HepG2 (cell line): Measurements from ENCODE around the gene TM4SF1.

Source experiments
- ARNTL ChIP-seq: sonication (generic); formaldehyde crosslinking; IDR thresholded peaks from 2 replicates; pipeline ENCODE4 v1.4.0; 2020; ENCODE audit warnings: mild to moderate bottlenecking, missing genetic modification reagents
- ATF1 ChIP-seq: IDR thresholded peaks from 2 replicates; pipeline ENCODE4 v1.6.1; 2016; ENCODE audit warnings: mild to moderate bottlenecking, control low read depth
- BRCA1 ChIP-seq: sonication (generic); formaldehyde crosslinking; IDR thresholded peaks from 2 replicates; pipeline ENCODE4 v1.4.0; 2020; ENCODE audit warnings: missing genetic modification reagents
- EZH2 ChIP-seq: conservative IDR thresholded peaks from 2 replicates; pipeline ENCODE4 v1.6.1; 2012; ENCODE audit warnings: mild to moderate bottlenecking, low read depth, low read length, moderate library complexity
- RFX5 ChIP-seq: IDR thresholded peaks from 2 replicates; pipeline ENCODE4 v1.6.1; 2011; ENCODE audit warnings: low read depth, low read length, improper control_type of control experiment
- RXRA ChIP-seq: sonication (generic); formaldehyde crosslinking; IDR thresholded peaks from 2 replicates; pipeline ENCODE4 v1.5.1; 2020; ENCODE audit warnings: missing genetic modification reagents
- ZNF143 ChIP-seq: sonication (generic); formaldehyde crosslinking; IDR thresholded peaks from 2 replicates; pipeline ENCODE4 v1.4.0; 2020; ENCODE audit warnings: missing genetic modification reagents
- ZNF335 ChIP-seq: sonication (generic); formaldehyde crosslinking; IDR thresholded peaks from 2 replicates; pipeline ENCODE4 v1.4.0; 2020; ENCODE audit warnings: missing genetic modification reagents
- ZNF83 ChIP-seq: sonication (generic); formaldehyde crosslinking; IDR thresholded peaks from 2 replicates; pipeline ENCODE4 v1.4.0; 2020; ENCODE audit warnings: missing genetic modification reagents, mild to moderate bottlenecking, borderline replicate concordance
- TF ChIP-seq, protein P1 (sequence below): sonication (generic); formaldehyde crosslinking; IDR thresholded peaks from 2 replicates; pipeline ENCODE4 v1.5.0; 2020; ENCODE audit warnings: mild to moderate bottlenecking, missing genetic modification reagents, moderate library complexity
- TF ChIP-seq, protein P2 (sequence below): sonication (generic); formaldehyde crosslinking; IDR thresholded peaks from 2 replicates; pipeline ENCODE4 v1.8.0; 2022; ENCODE audit warnings: mild to moderate bottlenecking, missing genetic modification reagents
- TF ChIP-seq, protein P3 (sequence below), 2 experiments: IDR thresholded peaks; 2 replicates each; pipeline ENCODE4 v1.6.1; 2011 to 2012; ENCODE audit warnings: low read length in 2 of 2, borderline replicate concordance in 1 of 2, low read depth in 1 of 2, mild to moderate bottlenecking in 1 of 2, moderate library complexity in 1 of 2
- TF ChIP-seq, protein P4 (sequence below): sonication (generic); formaldehyde crosslinking; IDR thresholded peaks from 2 replicates; pipeline ENCODE4 v1.4.0; 2020; ENCODE audit warnings: low read depth, mild to moderate bottlenecking, missing genetic modification reagents
- TF ChIP-seq, protein P5 (sequence below): sonication (generic); formaldehyde crosslinking; IDR thresholded peaks from 2 replicates; pipeline ENCODE4 v1.4.0; 2020; ENCODE audit warnings: missing genetic modification reagents; ENCODE audit errors: not compliant biosample characterization

DNA sequence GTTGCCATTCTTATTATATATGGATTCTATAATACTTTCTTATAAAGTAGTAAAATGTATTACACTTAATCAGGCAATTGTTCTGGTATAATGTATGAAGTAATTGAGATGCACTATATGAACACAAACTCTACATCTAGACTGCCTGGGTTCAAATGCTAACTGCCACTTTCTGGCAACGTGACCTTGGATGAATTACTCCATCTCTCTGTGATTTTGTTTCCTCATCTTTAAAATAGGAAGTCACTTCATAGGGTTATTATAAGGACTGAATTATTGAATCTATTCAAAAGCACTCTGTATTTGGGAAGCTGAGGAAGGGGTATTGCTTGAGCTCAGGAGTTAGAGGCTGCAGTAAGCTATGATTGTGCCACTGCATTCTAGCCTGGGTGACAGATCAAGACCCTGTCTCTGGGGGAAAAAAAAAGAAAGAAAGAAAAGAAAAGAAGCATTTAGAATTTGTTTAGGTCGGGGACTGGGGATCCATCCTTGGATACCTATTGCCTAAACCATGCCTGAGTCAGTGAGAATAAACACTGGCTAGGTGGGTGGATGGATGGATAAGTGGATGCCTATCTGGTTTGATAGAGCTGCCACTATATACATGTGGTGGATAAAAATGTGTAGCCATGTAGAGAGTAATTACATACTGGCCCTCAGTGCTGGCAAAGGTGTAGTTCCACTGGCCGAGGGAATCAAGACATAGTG, 2.5 kb downstream of the TM4SF1 start:
- TF ChIP-seq, protein P1, sequence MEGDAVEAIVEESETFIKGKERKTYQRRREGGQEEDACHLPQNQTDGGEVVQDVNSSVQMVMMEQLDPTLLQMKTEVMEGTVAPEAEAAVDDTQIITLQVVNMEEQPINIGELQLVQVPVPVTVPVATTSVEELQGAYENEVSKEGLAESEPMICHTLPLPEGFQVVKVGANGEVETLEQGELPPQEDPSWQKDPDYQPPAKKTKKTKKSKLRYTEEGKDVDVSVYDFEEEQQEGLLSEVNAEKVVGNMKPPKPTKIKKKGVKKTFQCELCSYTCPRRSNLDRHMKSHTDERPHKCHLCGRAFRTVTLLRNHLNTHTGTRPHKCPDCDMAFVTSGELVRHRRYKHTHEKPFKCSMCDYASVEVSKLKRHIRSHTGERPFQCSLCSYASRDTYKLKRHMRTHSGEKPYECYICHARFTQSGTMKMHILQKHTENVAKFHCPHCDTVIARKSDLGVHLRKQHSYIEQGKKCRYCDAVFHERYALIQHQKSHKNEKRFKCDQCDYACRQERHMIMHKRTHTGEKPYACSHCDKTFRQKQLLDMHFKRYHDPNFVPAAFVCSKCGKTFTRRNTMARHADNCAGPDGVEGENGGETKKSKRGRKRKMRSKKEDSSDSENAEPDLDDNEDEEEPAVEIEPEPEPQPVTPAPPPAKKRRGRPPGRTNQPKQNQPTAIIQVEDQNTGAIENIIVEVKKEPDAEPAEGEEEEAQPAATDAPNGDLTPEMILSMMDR (CRISPR knock-in tag), result no peak
- TF ChIP-seq, protein P2, sequence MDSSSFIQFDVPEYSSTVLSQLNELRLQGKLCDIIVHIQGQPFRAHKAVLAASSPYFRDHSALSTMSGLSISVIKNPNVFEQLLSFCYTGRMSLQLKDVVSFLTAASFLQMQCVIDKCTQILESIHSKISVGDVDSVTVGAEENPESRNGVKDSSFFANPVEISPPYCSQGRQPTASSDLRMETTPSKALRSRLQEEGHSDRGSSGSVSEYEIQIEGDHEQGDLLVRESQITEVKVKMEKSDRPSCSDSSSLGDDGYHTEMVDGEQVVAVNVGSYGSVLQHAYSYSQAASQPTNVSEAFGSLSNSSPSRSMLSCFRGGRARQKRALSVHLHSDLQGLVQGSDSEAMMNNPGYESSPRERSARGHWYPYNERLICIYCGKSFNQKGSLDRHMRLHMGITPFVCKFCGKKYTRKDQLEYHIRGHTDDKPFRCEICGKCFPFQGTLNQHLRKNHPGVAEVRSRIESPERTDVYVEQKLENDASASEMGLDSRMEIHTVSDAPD (CRISPR knock-in tag), result no peak
- TF ChIP-seq ZNF335 (CRISPR knock-in tag), result no peak
- no peak for TF ChIP-seq ZNF83 (CRISPR knock-in tag)
- no peak for TF ChIP-seq EZH2
- TF ChIP-seq RXRA (CRISPR knock-in tag), result no peak
- no peak for TF ChIP-seq ATF1 (CRISPR knock-in tag)
- no peak for TF ChIP-seq BRCA1
- TF ChIP-seq ZNF143, result no peak
- TF ChIP-seq, protein P3, sequence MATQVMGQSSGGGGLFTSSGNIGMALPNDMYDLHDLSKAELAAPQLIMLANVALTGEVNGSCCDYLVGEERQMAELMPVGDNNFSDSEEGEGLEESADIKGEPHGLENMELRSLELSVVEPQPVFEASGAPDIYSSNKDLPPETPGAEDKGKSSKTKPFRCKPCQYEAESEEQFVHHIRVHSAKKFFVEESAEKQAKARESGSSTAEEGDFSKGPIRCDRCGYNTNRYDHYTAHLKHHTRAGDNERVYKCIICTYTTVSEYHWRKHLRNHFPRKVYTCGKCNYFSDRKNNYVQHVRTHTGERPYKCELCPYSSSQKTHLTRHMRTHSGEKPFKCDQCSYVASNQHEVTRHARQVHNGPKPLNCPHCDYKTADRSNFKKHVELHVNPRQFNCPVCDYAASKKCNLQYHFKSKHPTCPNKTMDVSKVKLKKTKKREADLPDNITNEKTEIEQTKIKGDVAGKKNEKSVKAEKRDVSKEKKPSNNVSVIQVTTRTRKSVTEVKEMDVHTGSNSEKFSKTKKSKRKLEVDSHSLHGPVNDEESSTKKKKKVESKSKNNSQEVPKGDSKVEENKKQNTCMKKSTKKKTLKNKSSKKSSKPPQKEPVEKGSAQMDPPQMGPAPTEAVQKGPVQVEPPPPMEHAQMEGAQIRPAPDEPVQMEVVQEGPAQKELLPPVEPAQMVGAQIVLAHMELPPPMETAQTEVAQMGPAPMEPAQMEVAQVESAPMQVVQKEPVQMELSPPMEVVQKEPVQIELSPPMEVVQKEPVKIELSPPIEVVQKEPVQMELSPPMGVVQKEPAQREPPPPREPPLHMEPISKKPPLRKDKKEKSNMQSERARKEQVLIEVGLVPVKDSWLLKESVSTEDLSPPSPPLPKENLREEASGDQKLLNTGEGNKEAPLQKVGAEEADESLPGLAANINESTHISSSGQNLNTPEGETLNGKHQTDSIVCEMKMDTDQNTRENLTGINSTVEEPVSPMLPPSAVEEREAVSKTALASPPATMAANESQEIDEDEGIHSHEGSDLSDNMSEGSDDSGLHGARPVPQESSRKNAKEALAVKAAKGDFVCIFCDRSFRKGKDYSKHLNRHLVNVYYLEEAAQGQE (IDR thresholded peaks at IDR 0.05; ENCODE audit: borderline replicate concordance in 1 of 2, low read depth in 1 of 2, low read length in 2 of 2), result no peak
- no peak for TF ChIP-seq ARNTL
- TF ChIP-seq, protein P4, sequence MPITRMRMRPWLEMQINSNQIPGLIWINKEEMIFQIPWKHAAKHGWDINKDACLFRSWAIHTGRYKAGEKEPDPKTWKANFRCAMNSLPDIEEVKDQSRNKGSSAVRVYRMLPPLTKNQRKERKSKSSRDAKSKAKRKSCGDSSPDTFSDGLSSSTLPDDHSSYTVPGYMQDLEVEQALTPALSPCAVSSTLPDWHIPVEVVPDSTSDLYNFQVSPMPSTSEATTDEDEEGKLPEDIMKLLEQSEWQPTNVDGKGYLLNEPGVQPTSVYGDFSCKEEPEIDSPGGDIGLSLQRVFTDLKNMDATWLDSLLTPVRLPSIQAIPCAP (CRISPR knock-in tag), result no peak
- no peak for TF ChIP-seq RFX5
- TF ChIP-seq, protein P5, sequence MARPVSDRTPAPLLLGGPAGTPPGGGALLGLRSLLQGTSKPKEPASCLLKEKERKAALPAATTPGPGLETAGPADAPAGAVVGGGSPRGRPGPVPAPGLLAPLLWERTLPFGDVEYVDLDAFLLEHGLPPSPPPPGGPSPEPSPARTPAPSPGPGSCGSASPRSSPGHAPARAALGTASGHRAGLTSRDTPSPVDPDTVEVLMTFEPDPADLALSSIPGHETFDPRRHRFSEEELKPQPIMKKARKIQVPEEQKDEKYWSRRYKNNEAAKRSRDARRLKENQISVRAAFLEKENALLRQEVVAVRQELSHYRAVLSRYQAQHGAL (CRISPR knock-in tag), result no peak
